Right atrium auricular region (tissue), 2 donors: Measurements from ENCODE around the gene PIK3CD. TPM values are rescaled to one million over a fixed set of nuclear protein-coding genes. Genes with fewer than 3 reads are reported as not detected.
"Not testable (repeated sequence)": the region's sequence is repeated elsewhere in the genome, so short reads cannot be mapped to it uniquely, and the experiment has no call there.

Experiments used
- DNase-seq: peaks from one replicate; pipeline ENCODE4 v3.0.0-alpha.2; 2019; ENCODE audit warnings: low spot score
- H3K27ac ChIP-seq, 2 donors: fragments of 200-600 bp; sonication (generic); 1 replicate in 1 of 2; 2 replicates in 1 of 2; pipeline ENCODE4 v1.5.1; 2016 to 2019
- H3K27me3 ChIP-seq, 2 donors: fragments of 200-600 bp; sonication (generic); one replicate each; pipeline versions ENCODE4 v1.5.1 to v1.6.0; 2017 to 2019
- H3K36me3 ChIP-seq: fragments of 200-600 bp; sonication (generic); one replicate; pipeline ENCODE4 v1.5.1; 2016
- H3K4me1 ChIP-seq, 2 donors: fragments of 200-600 bp; sonication (generic); one replicate each; pipeline versions ENCODE4 v1.5.1 to v1.6.0; 2017 to 2019
- H3K4me3 ChIP-seq, 2 donors: fragments of 200-600 bp; sonication (generic); 1 replicate in 1 of 2; 2 replicates in 1 of 2; pipeline ENCODE4 v1.5.1; 2017 to 2019; ENCODE audit warnings: mild to moderate bottlenecking in 1 of 2, moderate library complexity in 1 of 2
- H3K9me3 ChIP-seq, 2 donors: fragments of 200-600 bp; sonication (generic); one replicate each; pipeline ENCODE4 v1.5.1; 2019
- total RNA-seq, 2 donors: library from RNA; depleted of rRNA; stranded (reverse); fragments of >200 nt; gene quantifications; one replicate each; pipeline ENCODE4 v1.1.0, GENCODE V29; 2016
- TF ChIP-seq, protein P1 (sequence below), 2 donors: fragments of 200-600 bp; sonication (generic); IDR thresholded peaks; one replicate each; pipeline ENCODE4 v1.5.1; 2019; ENCODE audit warnings: antibody characterized with exemption in 2 of 2

PIK3CD gene
- total RNA-seq, 2 donors from 2014 or later = 4.7 to 7.4 TPM

DNA sequence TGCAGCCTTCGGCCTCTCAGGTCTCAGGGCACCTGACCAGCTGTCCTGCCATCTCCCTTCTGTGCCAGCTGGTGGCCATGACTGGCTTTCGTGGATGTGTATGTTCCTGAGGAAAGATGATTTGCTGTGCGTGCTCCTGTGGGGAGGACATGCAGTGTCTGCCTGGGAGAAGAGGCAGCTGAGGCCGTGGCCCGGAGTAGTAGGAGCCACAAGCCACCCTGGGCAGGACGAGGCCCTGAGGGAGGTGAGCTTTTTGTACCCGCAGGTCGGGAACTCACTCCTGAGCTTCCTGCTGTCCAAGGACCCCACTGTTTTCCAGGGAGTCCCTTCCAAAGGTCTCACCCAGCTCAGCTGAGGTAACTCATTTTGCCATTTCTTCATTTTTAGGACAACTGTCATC, 58.5 kb downstream of the PIK3CD start:
- TF ChIP-seq, protein P1, sequence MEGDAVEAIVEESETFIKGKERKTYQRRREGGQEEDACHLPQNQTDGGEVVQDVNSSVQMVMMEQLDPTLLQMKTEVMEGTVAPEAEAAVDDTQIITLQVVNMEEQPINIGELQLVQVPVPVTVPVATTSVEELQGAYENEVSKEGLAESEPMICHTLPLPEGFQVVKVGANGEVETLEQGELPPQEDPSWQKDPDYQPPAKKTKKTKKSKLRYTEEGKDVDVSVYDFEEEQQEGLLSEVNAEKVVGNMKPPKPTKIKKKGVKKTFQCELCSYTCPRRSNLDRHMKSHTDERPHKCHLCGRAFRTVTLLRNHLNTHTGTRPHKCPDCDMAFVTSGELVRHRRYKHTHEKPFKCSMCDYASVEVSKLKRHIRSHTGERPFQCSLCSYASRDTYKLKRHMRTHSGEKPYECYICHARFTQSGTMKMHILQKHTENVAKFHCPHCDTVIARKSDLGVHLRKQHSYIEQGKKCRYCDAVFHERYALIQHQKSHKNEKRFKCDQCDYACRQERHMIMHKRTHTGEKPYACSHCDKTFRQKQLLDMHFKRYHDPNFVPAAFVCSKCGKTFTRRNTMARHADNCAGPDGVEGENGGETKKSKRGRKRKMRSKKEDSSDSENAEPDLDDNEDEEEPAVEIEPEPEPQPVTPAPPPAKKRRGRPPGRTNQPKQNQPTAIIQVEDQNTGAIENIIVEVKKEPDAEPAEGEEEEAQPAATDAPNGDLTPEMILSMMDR (IDR thresholded peaks at IDR 0.05) = no peak
- Histone ChIP-seq H3K4me1 (no peaks in the 10 kb centered on the region), H3K9me3 (no peaks in the 10 kb centered on the region), H3K36me3 (peaks cover 9% of the 10 kb centered on the region), H3K4me3 (no peak overlapping the region), H3K27me3 (no peaks in the 10 kb centered on the region), H3K27ac (no peak overlapping the region)
- no peak for DNase-seq

DNA sequence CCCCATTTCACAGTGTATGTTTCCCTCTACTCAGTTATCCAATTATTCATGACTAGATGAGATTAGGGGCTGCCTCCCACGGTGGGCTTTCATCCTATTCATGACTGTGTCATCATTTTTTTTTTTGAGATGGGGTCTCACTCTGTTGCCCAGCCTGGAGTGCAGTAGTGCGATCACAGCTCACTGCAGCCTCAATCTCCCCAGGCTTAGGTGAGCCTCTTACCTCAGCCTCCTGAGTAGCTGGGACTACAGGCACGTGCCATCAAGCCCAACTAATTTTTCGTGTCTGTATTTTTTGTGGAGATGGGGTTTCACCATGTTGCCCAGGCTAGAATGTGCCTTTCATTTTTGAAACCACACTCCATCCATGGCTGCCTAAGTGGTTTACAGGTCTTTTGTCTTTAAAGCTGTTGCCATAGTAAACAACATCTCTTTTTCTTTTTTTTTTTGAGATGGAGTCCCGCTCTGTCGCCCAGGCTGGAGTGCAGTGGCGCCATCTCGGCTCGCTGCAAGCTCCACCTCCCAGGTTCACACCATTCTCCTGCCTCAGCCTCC, 60.0 kb downstream of the PIK3CD start:
- no peak overlapping the region for H3K4me3 ChIP-seq
- no peaks in the 10 kb centered on the region for H3K9me3 ChIP-seq
- H3K36me3 ChIP-seq = peaks cover 14% of the 10 kb centered on the region
- no peak overlapping the region for H3K27ac ChIP-seq
- no peaks in the 10 kb centered on the region for H3K4me1 ChIP-seq
- no peaks in the 10 kb centered on the region for H3K27me3 ChIP-seq
- no peak for DNase-seq
- TF ChIP-seq, protein P1 (IDR thresholded peaks at IDR 0.05) = no peak

DNA sequence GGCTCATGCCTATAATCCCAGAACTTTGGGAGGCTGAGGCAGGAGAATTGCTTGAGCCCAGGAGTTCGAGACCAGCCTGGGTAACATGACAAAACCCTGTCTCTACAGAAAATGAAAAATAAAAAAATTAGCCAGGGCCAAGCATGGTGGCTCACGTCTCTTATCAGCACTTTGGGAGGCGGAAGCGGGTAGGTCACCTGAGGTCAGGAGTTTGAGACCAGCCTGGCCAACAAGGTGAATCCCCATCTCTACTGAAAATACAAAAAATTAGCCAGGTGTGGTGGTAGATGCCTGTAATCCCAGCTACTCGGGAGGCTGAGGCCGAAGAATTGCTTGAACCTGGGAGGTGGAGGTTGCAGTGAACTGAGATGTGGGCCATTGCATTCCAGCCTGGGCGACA, 61.2 kb downstream of the PIK3CD start:
- H3K4me3 ChIP-seq, H3K9me3 ChIP-seq, DNase-seq, H3K27ac ChIP-seq, H3K4me1 ChIP-seq, H3K27me3 ChIP-seq: not testable (repeated sequence)
- peaks cover 15% of the 10 kb centered on the region for H3K36me3 ChIP-seq

DNA sequence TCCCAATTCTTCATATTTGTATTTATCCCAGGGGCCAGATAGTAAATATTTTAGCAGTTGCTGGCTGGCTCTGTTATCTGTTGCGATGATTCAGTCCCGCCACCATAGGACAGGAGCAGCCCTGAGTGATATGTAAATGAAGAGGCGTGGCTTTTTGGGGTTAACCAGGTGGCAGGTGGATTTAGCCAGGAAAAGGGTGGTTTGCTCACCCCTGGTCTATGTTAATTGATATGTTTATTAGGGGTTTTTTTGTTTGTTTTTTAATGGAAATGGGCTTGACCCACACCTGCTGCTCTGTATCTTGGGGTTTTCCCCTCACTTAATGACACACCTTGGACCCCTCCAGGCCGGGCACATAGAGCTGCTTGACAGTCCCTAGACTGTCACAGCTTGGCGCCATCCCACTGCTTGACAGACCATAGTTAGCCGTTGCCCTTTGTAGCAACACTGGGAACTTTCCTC, 62.8 kb downstream of the PIK3CD start:
- H3K4me3 ChIP-seq = no peak overlapping the region
- no peak overlapping the region for H3K27ac ChIP-seq
- no peaks in the 10 kb centered on the region for H3K9me3 ChIP-seq
- no peak for DNase-seq
- H3K36me3 ChIP-seq = peaks cover 15% of the 10 kb centered on the region
- TF ChIP-seq, protein P1 (IDR thresholded peaks at IDR 0.05) = no peak
- no peaks in the 10 kb centered on the region for H3K27me3 ChIP-seq
- peaks cover 0 to 5% of the 10 kb centered on the region in 2 donors for H3K4me1 ChIP-seq

DNA sequence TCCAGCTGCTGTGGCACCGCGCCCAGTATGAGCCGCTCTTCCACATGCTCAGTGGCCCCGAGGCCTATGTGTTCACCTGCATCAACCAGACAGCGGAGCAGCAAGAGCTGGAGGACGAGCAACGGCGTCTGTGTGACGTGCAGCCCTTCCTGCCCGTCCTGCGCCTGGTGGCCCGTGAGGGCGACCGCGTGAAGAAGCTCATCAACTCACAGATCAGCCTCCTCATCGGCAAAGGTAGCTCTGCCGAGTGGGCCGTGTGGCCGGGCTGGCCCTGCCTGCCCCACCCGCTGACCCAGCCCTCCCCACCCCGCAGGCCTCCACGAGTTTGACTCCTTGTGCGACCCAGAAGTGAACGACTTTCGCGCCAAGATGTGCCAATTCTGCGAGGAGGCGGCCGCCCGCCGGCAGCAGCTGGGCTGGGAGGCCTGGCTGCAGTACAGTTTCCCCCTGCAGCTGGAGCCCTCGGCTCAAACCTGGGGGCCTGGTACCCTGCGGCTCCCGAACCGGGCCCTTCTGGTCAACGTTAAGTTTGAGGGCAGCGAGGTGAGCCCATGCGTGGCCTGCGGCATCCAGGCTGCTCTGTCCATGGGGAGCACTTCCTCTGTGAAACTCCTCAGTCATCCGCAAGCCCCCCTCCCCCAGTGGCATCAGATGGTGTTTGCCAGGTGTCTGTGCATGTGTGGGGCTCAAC, 64.2 kb downstream of the PIK3CD start:
- Histone ChIP-seq H3K4me1 (peaks cover 0 to 6% of the 10 kb centered on the region in 2 donors), H3K27me3 (no peaks in the 10 kb centered on the region), H3K36me3 (peaks cover 15% of the 10 kb centered on the region), H3K9me3 (no peaks in the 10 kb centered on the region), H3K27ac (no peak overlapping the region), H3K4me3 (no peak overlapping the region)
- TF ChIP-seq, protein P1 (IDR thresholded peaks at IDR 0.05) = no peak
- DNase-seq = no peak

DNA sequence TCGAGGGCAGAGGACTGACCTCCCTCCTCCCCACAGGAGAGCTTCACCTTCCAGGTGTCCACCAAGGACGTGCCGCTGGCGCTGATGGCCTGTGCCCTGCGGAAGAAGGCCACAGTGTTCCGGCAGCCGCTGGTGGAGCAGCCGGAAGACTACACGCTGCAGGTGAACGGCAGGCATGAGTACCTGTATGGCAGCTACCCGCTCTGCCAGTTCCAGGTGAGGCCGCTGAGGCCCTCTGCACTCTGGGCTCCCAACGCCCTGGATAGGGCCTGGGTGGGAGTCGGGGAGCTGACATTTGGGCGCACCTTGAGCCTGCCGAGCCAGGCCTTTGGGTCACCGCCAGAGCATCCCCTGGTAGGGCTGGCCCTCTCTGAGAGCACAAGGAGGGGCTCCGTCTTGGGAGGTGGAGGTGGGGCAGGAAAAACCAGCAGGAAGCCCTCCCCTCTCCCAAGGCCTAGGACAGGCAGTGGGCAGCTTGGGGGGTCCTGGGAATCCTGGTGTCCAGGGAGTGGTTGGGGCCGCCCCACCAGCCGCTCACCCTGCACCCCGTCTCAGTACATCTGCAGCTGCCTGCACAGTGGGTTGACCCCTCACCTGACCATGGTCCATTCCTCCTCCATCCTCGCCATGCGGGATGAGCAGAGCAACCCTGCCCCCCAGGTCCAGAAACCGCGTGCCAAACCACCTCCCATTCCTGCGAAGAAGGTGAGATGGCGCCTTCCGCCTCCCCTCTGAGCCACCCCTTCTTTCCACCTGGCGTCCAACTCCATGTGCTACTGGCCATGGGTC, 65.1 kb downstream of the PIK3CD start:
- Histone ChIP-seq H3K27me3 (no peaks in the 10 kb centered on the region), H3K27ac (peak overlapping the region in 1 of 2 donors; percentile 31), H3K36me3 (peaks cover 6% of the 10 kb centered on the region), H3K4me3 (peak overlapping the region in 1 of 2 donors; percentile 7), H3K9me3 (no peaks in the 10 kb centered on the region), H3K4me1 (peaks cover 0 to 6% of the 10 kb centered on the region in 2 donors)
- TF ChIP-seq, protein P1 (IDR thresholded peaks at IDR 0.05) = no peak
- DNase-seq = no peak
